GM12878 (cell line): ENCODE data around the gene LPAR5. TPM values are rescaled to one million over a fixed set of nuclear protein-coding genes. Genes with fewer than 3 reads are reported as not detected.

Experiments used
- ATAC-seq: fragments of 200-7000 bp; cut with Tn5 transposase; 3 replicates; pipeline ENCODE4 v1.9.1; 2020; ENCODE audit warnings: mild to moderate bottlenecking, moderate library complexity
- BruUV-seq: library from RNA; stranded (reverse); fragments of 400-500 nt; replicated peaks from 2 replicates; lab custom pipeline; 2021; lab: Mats Ljungman, UMichigan
- CTCF ChIA-PET: fragments of 300-600 bp; sonication (Branson Sonifier 250); formaldehyde crosslinking; extraction: SDS; loops from one replicate; lab custom pipeline; 2021; ENCODE audit warnings: inconsistent platforms; lab: Yijun Ruan, JAX
- POLR2A ChIA-PET: fragments of 350-600 bp; formaldehyde crosslinking; extraction: SDS; loops from one replicate; lab custom pipeline; 2021; ENCODE audit warnings: inconsistent platforms; lab: Charles Lee
- RAD21 ChIA-PET: fragments of 300-600 bp; sonication (Branson Sonifier 250); formaldehyde crosslinking; loops from one replicate; lab custom pipeline; 2023; ENCODE audit warnings: antibody characterized with exemption; ENCODE audit not compliant: unreplicated experiment; lab: Charles Lee
- SMC1A ChIA-PET: fragments of 300-600 bp; sonication (Branson Sonifier 250); formaldehyde crosslinking; loops from one replicate; lab custom pipeline; 2023; ENCODE audit not compliant: unreplicated experiment, uncharacterized antibody; lab: Charles Lee
- DNase-seq: peaks from one replicate; pipeline ENCODE4 v3.0.0-alpha.2; 2011; ENCODE audit warnings: low read depth, low spot score
- FAIRE-seq: peaks from 3 replicates; lab custom pipeline; 2011; peaks lifted over from hg19 to GRCh38; lab: Jason Lieb, UNC
- H2AFZ ChIP-seq: 2 replicates; pipeline ENCODE4 v1.6.0; 2011; ENCODE audit warnings: low read depth, low read length, control low read depth; ENCODE audit not compliant: control insufficient read depth
- H3K27ac ChIP-seq: 2 replicates; pipeline ENCODE4 v1.5.1; 2011; ENCODE audit warnings: control low read depth; ENCODE audit not compliant: control insufficient read depth, insufficient read depth
- H3K27me3 ChIP-seq, 2 experiments: replicated peaks in 1 of 2; 2 replicates each; pipeline versions ENCODE4 v1.6.0 to v1.6.1; 2011; ENCODE audit warnings: low read length in 1 of 2; ENCODE audit not compliant: control insufficient read depth in 2 of 2, insufficient read depth in 2 of 2
- H3K36me3 ChIP-seq, 2 experiments: 2 replicates each; pipeline ENCODE4 v1.5.1; 2011; ENCODE audit warnings: low read length in 1 of 2; ENCODE audit not compliant: control insufficient read depth in 2 of 2, insufficient read depth in 2 of 2
- H3K4me1 ChIP-seq: 2 replicates; pipeline ENCODE4 v1.6.1; 2011; ENCODE audit warnings: mild to moderate bottlenecking, low read length, moderate library complexity, mixed read lengths; ENCODE audit not compliant: control insufficient read depth, insufficient read depth
- H3K4me2 ChIP-seq: 2 replicates; pipeline ENCODE4 v1.6.0; 2011; ENCODE audit warnings: control low read depth; ENCODE audit not compliant: control insufficient read depth, insufficient read depth
- H3K4me3 ChIP-seq: fragments of 200-600 bp; sonication (generic); 2 replicates; pipeline ENCODE4 v1.5.1; 2016
- H3K79me2 ChIP-seq: 2 replicates; pipeline ENCODE4 v1.6.0; 2011; ENCODE audit warnings: low read length; ENCODE audit not compliant: control insufficient read depth, insufficient read depth
- H3K9ac ChIP-seq: 2 replicates; pipeline ENCODE4 v1.8.0; 2011; ENCODE audit warnings: low read length, control low read depth, mixed read lengths; ENCODE audit not compliant: control insufficient read depth, insufficient read depth
- H3K9me3 ChIP-seq: replicated peaks from 3 replicates; pipeline ENCODE4 v1.5.1; 2011; ENCODE audit warnings: mild to moderate bottlenecking, low read length; ENCODE audit not compliant: control insufficient read depth, insufficient read depth
- H4K20me1 ChIP-seq: 2 replicates; pipeline ENCODE4 v1.6.0; 2011; ENCODE audit not compliant: control insufficient read depth, insufficient read depth
- CHD2 ChIP-seq: IDR thresholded peaks from 2 replicates; pipeline ENCODE4 v1.6.1; 2011; ENCODE audit warnings: low read depth, low read length, improper control_type of control experiment, borderline replicate concordance
- DPF2 ChIP-seq: fragments of 450-650 bp; IDR thresholded peaks from 2 replicates; pipeline ENCODE4 v1.6.1; 2017; ENCODE audit warnings: mild to moderate bottlenecking
- EED ChIP-seq: sonication (generic); IDR thresholded peaks from 2 replicates; pipeline ENCODE4 v1.6.1; 2016; ENCODE audit warnings: antibody characterized with exemption, low read depth
- EGR1 ChIP-seq, 2 experiments: IDR thresholded peaks; 1 replicate in 1 of 2; 2 replicates in 1 of 2; pipeline ENCODE4 v1.6.1; 2011 to 2012; ENCODE audit warnings: low read depth in 2 of 2, low read length in 2 of 2, borderline replicate concordance in 1 of 2, mild to moderate bottlenecking in 1 of 2, moderate library complexity in 1 of 2
- ESRRA ChIP-seq: IDR thresholded peaks from 2 replicates; pipeline ENCODE4 v1.6.1; 2012; ENCODE audit warnings: mild to moderate bottlenecking, low read length, improper control_type of control experiment
- HDAC6 ChIP-seq: fragments of 200-600 bp; sonication (generic); IDR thresholded peaks from one replicate; pipeline ENCODE4 v1.8.0; 2017; ENCODE audit warnings: antibody characterized with exemption; ENCODE audit not compliant: unreplicated experiment
- HDGF ChIP-seq: fragments of 450-650 bp; IDR thresholded peaks from 2 replicates; pipeline ENCODE4 v1.6.1; 2016; ENCODE audit warnings: antibody characterized with exemption
- IKZF2 ChIP-seq, 2 experiments: fragments of 450-650 bp; IDR thresholded peaks; 2 replicates each; pipeline ENCODE4 v1.6.1; 2017; ENCODE audit warnings: mild to moderate bottlenecking in 2 of 2, moderate library complexity in 2 of 2
- NBN ChIP-seq: fragments of 450-650 bp; IDR thresholded peaks from 2 replicates; pipeline ENCODE4 v1.6.1; 2016
- PBX3 ChIP-seq: IDR thresholded peaks from 2 replicates; pipeline ENCODE4 v1.6.1; 2011; ENCODE audit warnings: mild to moderate bottlenecking, low read depth, low read length, moderate library complexity; ENCODE audit not compliant: insufficient replicate concordance
- POLR2AphosphoS2 ChIP-seq: IDR thresholded peaks from 2 replicates; pipeline ENCODE4 v1.6.1; 2011; ENCODE audit warnings: low read depth, mild to moderate bottlenecking, low read length, improper control_type of control experiment, moderate library complexity
- RAD21 ChIP-seq: IDR thresholded peaks from 2 replicates; pipeline ENCODE4 v1.6.1; 2011; ENCODE audit warnings: mild to moderate bottlenecking, low read depth, low read length, moderate library complexity; ENCODE audit not compliant: insufficient read depth
- SREBF2 ChIP-seq: IDR thresholded peaks from 2 replicates; pipeline ENCODE4 v1.6.1; 2012; ENCODE audit warnings: mild to moderate bottlenecking, low read length
- TCF12 ChIP-seq: IDR thresholded peaks from 2 replicates; pipeline ENCODE4 v1.6.1; 2011; ENCODE audit warnings: low read depth, mild to moderate bottlenecking, low read length
- ZBTB11 ChIP-seq: fragments of 450-650 bp; formaldehyde crosslinking; IDR thresholded peaks from 2 replicates; pipeline ENCODE4 v1.5.0; 2022; ENCODE audit warnings: mild to moderate bottlenecking, missing genetic modification characterization
- ZNF207 ChIP-seq: fragments of 450-650 bp; IDR thresholded peaks from 2 replicates; pipeline ENCODE4 v1.6.1; 2014; ENCODE audit warnings: antibody characterized with exemption, mild to moderate bottlenecking, borderline replicate concordance
- ZSCAN29 ChIP-seq: fragments of 450-650 bp; IDR thresholded peaks from 2 replicates; pipeline ENCODE4 v1.6.1; 2017; ENCODE audit warnings: mild to moderate bottlenecking, moderate library complexity
- WGBS: methylation state at CpG from one replicate; pipeline ENCODE4 v1.1.6; 2016; ENCODE audit warnings: low lambda C conversion rate; ENCODE audit not compliant: insufficient replicate concordance, insufficient coverage; ENCODE audit errors: missing lambda C conversion rate; 5-methylcytosine and 5-hydroxymethylcytosine counted together
- in situ Hi-C: fragments of 300-500 bp; cut with MboI; formaldehyde crosslinking; loops from 9 replicates; pipeline ENCODE4 v1.14.3; 2018; ENCODE audit warnings: mixed read lengths
- intact Hi-C: fragments of 100-400 bp; cut with micrococcal nuclease; formaldehyde crosslinking; loops from one replicate; pipeline ENCODE4 v1.14.2; 2022; ENCODE audit not compliant: unreplicated experiment
- polyA plus RNA-seq, 11 experiments: library from polyadenylated mRNA; depleted of rRNA in 4 of 11; unstranded in 6 of 11; stranded (reverse) in 5 of 11; fragments of >200 nt; fragmentation: Nextera tagmentation in 4 of 11; fragmentation: Illumina TruSeq in 1 of 11; extraction: Ambion mirVana in 4 of 11; extraction: Trizol in 1 of 11; gene quantifications; 1 replicate in 1 of 11; 2 replicates in 10 of 11; pipeline versions ENCODE4 v1.2.1 to v1.2.3, GENCODE V29; 2011 to 2016; ENCODE audit warnings: inconsistent platforms in 2 of 11, missing spikeins in 2 of 11, low read depth in 1 of 11
- total RNA-seq, 4 experiments: library from RNA; depleted of rRNA in 3 of 4; stranded (reverse); fragments of >200 nt in 3 of 4; fragmentation: Illumina TruSeq in 1 of 4; extraction: Trizol in 1 of 4; gene quantifications; 2 replicates each; pipeline versions ENCODE4 v1.2.1 to v1.2.3, GENCODE V29; 2013 to 2021
- TF ChIP-seq, protein P1 (sequence below): fragments of 450-650 bp; IDR thresholded peaks from 2 replicates; pipeline ENCODE4 v1.6.1; 2016; ENCODE audit warnings: mild to moderate bottlenecking

The LPAR5 gene
- total and polyA plus RNA-seq, 10 of the 15 experiments (the other 5 are each of a cell fraction or from before 2014, with no cell fraction given), result 1.3 to 7.9 (median 5.3) TPM

DNA sequence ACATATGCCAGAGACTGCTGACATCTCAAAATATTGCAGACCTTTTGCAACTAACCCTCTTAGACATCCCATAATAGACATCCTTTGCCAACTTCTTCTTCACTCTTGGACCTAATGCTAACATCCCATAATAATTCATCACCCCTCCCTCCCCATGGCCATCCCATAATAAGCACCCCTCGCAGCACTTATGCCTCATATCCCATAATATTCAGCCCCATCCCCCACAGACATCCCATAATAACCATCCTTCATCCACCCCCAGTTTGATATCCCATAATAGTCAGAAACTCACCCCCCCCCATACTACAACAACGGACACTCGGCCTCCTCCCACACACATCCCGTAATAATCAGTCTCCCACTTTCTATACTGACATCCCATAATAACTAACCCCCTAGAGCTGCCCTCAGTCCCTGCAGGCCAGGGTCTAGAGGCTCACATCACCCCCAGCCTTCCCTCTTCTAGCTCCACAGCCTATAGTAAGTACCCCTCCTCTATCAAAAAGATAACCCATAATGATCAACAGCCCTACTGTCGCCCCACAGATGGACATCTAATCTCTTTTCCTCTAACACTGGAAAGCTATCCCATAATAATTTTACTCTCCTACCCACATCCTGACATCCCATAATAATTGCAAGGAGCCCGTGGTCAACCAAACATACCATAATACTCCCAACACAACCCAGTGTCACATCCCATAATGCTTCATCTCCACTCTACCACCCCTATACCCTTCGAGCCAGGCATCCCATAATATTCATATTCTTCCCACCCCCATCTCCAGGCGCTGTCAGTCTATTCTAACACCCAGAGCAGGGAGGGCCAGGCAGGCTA lies 27.8 kb downstream of the LPAR5 start:
- Histone ChIP-seq H3K36me3 (no peaks in the 10 kb centered on the region), H3K27me3 (no peaks in the 10 kb centered on the region), H4K20me1 (peaks cover 14% of the 10 kb centered on the region), H3K4me3 (no peak overlapping the region), H3K9ac (no peak overlapping the region), H3K9me3 (no peaks in the 10 kb centered on the region), H3K4me2 (0 out of 2 replicates have a peak overlapping the region, but pooled peaks have one; percentile 35), H3K27ac (peak overlapping the region; percentile 30), H3K79me2 (peaks cover 34% of the 10 kb centered on the region), H2AFZ (no peak overlapping the region; the same call in 1 of the 2 replicates), H3K4me1 (peaks cover 41% of the 10 kb centered on the region)
- CTCF ChIA-PET, result interaction anchor here (0.7 to 1.5 kb wide), 4 partner anchors 20 to 281 kb away, joined by 3 to 5 read pairs (median 4); no protein-coding TSS in a partner anchor
- WGBS, result 10% methylated on average over 8 of the region's 8 CpGs
- ATAC-seq (peak; percentile 43), FAIRE-seq (no peak), DNase-seq (peak; percentile 67)
- SMC1A ChIA-PET, result interaction anchor here (0.6 to 1.2 kb wide), 3 partner anchors 36 to 145 kb away, joined by 3 to 4 read pairs (median 4); partner anchors contain the start of gene ZNF384
- intact Hi-C loops, result no loop called here
- RAD21 ChIA-PET, result interaction anchor here (1.2 to 1.5 kb wide), 2 partner anchors 27 to 81 kb away, joined by 4 read pairs; partner anchors contain the start of genes LPAR5 and ZNF384
- in situ Hi-C loops, result no loop called here
- POLR2A ChIA-PET, result interaction anchor here (0.7 to 1.7 kb wide), 6 partner anchors 15 to 144 kb away, joined by 3 to 8 read pairs (median 6); partner anchors contain the start of gene LPAR5
- no TSS peak for BruUV-seq
- TF ChIP-seq EGR1 (IDR thresholded peaks at IDR 0.05; ENCODE audit: borderline replicate concordance in 1 of 2, low read depth in 2 of 2, low read length in 2 of 2) (peak in 1 of 2 experiments; percentile 72; a peak in 2 of 3 replicates), POLR2AphosphoS2 (no peak), ZSCAN29 (no peak), DPF2 (peak; percentile 56), NBN (peak; percentile 93), ZBTB11 (no peak), EED (peak; percentile 40; the same call in 1 of the 2 replicates), SREBF2 (peak; percentile 39; the same call in 1 of the 2 replicates), PBX3 (peak; percentile 67), IKZF2 (IDR thresholded peaks at IDR 0.05) (peak; percentile 48 to 49), HDGF (peak; percentile 83), ZNF207 (no peak), RAD21 (no peak), CHD2 (peak; percentile 31; the same call in 1 of the 2 replicates), ESRRA (no peak), HDAC6 (no peak), TCF12 (no peak)
- TF ChIP-seq, protein P1, sequence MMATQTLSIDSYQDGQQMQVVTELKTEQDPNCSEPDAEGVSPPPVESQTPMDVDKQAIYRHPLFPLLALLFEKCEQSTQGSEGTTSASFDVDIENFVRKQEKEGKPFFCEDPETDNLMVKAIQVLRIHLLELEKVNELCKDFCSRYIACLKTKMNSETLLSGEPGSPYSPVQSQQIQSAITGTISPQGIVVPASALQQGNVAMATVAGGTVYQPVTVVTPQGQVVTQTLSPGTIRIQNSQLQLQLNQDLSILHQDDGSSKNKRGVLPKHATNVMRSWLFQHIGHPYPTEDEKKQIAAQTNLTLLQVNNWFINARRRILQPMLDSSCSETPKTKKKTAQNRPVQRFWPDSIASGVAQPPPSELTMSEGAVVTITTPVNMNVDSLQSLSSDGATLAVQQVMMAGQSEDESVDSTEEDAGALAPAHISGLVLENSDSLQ, result peak; percentile 95
